Neural cell (in vitro differentiated cells): ENCODE measurements around the gene CAST. TPM values are rescaled to one million over a fixed set of nuclear protein-coding genes. Genes with fewer than 3 reads are reported as not detected.

Source experiments
- H2AFZ ChIP-seq: fragments of 200-600, 300-800 bp; sonication (generic), shearing (Covaris generic); 2 replicates; pipeline ENCODE4 v1.6.0; 2014; ENCODE audit warnings: low read depth, mild to moderate bottlenecking, antibody characterized with exemption, low read length, moderate library complexity
- H3F3A ChIP-seq: fragments of 200-600 bp; shearing (Covaris generic); 2 replicates; pipeline ENCODE4 v1.6.1; 2016; ENCODE audit warnings: mild to moderate bottlenecking, moderate library complexity, mixed read lengths, antibody characterized with exemption, low read length; ENCODE audit not compliant: insufficient read depth, poor library complexity, severe bottlenecking
- H3K27ac ChIP-seq: fragments of 200-600, 300-800 bp; sonication (generic), shearing (Covaris generic); 2 replicates; pipeline ENCODE4 v1.5.1; 2014; ENCODE audit warnings: mild to moderate bottlenecking, low read length, moderate library complexity
- H3K27me3 ChIP-seq: fragments of 300-800, 200-600 bp; sonication (generic), shearing (Covaris generic); 2 replicates; pipeline ENCODE4 v1.6.0; 2014; ENCODE audit warnings: mild to moderate bottlenecking, low read depth, low read length, moderate library complexity; ENCODE audit not compliant: insufficient read depth
- H3K36me3 ChIP-seq: fragments of 300-800, 200-600 bp; sonication (generic), shearing (Covaris generic); 2 replicates; pipeline ENCODE4 v1.5.1; 2014; ENCODE audit warnings: mild to moderate bottlenecking, antibody characterized with exemption, low read length, moderate library complexity; ENCODE audit not compliant: insufficient read depth
- H3K4me2 ChIP-seq: fragments of 300-800, 200-600 bp; sonication (generic), shearing (Covaris generic); 2 replicates; pipeline ENCODE4 v1.6.0; 2014; ENCODE audit warnings: mild to moderate bottlenecking, low read length
- H3K4me3 ChIP-seq: fragments of 300-800, 200-600 bp; sonication (generic), shearing (Covaris generic); 2 replicates; pipeline ENCODE4 v1.5.1; 2014; ENCODE audit warnings: mild to moderate bottlenecking, low read length, moderate library complexity
- H3K79me2 ChIP-seq: fragments of 200-600 bp; shearing (Covaris generic); replicated peaks from 2 replicates; pipeline ENCODE4 v1.6.0; 2014; ENCODE audit warnings: mild to moderate bottlenecking, low read length, moderate library complexity; ENCODE audit not compliant: insufficient read depth
- H3K9ac ChIP-seq: fragments of 300-800, 200-600 bp; sonication (generic), shearing (Covaris generic); 2 replicates; pipeline ENCODE4 v1.6.1; 2016; ENCODE audit warnings: mild to moderate bottlenecking, low read length, mixed read lengths
- H3K9me2 ChIP-seq: fragments of 200-600 bp; shearing (Covaris generic); 2 replicates; pipeline ENCODE4 v1.6.1; 2016; ENCODE audit warnings: mild to moderate bottlenecking, low read length, mixed read lengths; ENCODE audit not compliant: insufficient read depth
- H3K9me3 ChIP-seq: fragments of 200-600, 300-800 bp; sonication (generic), shearing (Covaris generic); 2 replicates; pipeline ENCODE4 v1.6.1; 2016; ENCODE audit warnings: mild to moderate bottlenecking, mixed run types, low read length, moderate library complexity, mixed read lengths
- H4K20me1 ChIP-seq: fragments of 200-600 bp; shearing (Covaris generic); 2 replicates; pipeline ENCODE4 v1.6.1; 2016; ENCODE audit warnings: mild to moderate bottlenecking, mixed run types; ENCODE audit not compliant: insufficient read depth
- CTCF ChIP-seq: fragments of 450-650 bp; IDR thresholded peaks from 2 replicates; pipeline ENCODE4 v1.5.1; 2014; ENCODE audit warnings: antibody characterized with exemption, mild to moderate bottlenecking, moderate library complexity; ENCODE audit not compliant: poor library complexity, severe bottlenecking
- EP300 ChIP-seq: fragments of 450-650 bp; conservative IDR thresholded peaks from 2 replicates; pipeline ENCODE4 v1.6.1; 2014; ENCODE audit warnings: antibody characterized with exemption, mild to moderate bottlenecking, moderate library complexity; ENCODE audit not compliant: poor library complexity, severe bottlenecking
- EZH2 ChIP-seq: fragments of 200-600, 300-800 bp; shearing (Covaris generic), sonication (generic); IDR thresholded peaks from 2 replicates; pipeline ENCODE4 v1.6.1; 2014; ENCODE audit warnings: antibody characterized with exemption, low read length, borderline replicate concordance, mild to moderate bottlenecking; ENCODE audit not compliant: insufficient read depth, poor library complexity, severe bottlenecking
- MXI1 ChIP-seq: fragments of 450-650 bp; conservative IDR thresholded peaks from 2 replicates; pipeline ENCODE4 v1.6.1; 2014; ENCODE audit warnings: antibody characterized with exemption, mild to moderate bottlenecking; ENCODE audit not compliant: poor library complexity, severe bottlenecking
- POLR2AphosphoS5 ChIP-seq: IDR thresholded peaks from 2 replicates; pipeline ENCODE4 v1.6.1; 2012
- RAD21 ChIP-seq: fragments of 450-650 bp; conservative IDR thresholded peaks from 2 replicates; pipeline ENCODE4 v1.6.1; 2014; ENCODE audit warnings: antibody characterized with exemption, mild to moderate bottlenecking, moderate library complexity
- SMC3 ChIP-seq: fragments of 450-650 bp; conservative IDR thresholded peaks from 2 replicates; pipeline ENCODE4 v1.6.1; 2014; ENCODE audit warnings: antibody characterized with exemption, mild to moderate bottlenecking, moderate library complexity; ENCODE audit not compliant: poor library complexity
- TAF1 ChIP-seq: IDR thresholded peaks from 2 replicates; pipeline ENCODE4 v1.6.1; 2012; ENCODE audit warnings: low read depth
- polyA plus RNA-seq: library from polyadenylated mRNA; depleted of rRNA; stranded (reverse); fragments of >200 nt; gene quantifications from 2 replicates; pipeline ENCODE4 v1.2.3, GENCODE V29; 2014
- TF ChIP-seq, protein P1 (sequence below): IDR thresholded peaks from 2 replicates; pipeline ENCODE4 v1.6.1; 2012; ENCODE audit warnings: borderline replicate concordance

The CAST gene
- polyA plus RNA-seq, 1 donor from 2014 or later: 8.4 TPM

DNA sequence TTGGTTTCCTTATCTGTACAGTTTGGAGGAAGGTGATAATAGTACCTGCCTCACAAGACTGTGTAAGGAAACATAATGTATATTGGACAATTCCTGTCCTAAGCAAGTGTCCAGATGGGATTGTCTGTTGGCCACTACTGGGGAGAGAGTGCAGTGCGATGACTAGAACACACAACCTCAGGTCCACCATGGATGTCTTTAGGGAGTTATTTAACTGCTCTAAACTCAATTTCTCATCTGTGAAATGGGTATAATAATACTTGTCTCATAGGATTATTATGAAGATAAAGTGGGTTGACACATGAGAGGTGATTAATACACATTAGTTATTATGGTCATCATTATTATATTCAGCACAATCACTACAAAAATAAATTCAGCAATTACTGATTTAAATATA, 63.1 kb downstream of the CAST start:
- Histone ChIP-seq H3F3A (no peaks in the 10 kb centered on the region), H4K20me1 (no peaks in the 10 kb centered on the region), H3K4me3 (no peak overlapping the region), H3K36me3 (no peaks in the 10 kb centered on the region), H3K4me2 (no peak overlapping the region), H3K27me3 (no peaks in the 10 kb centered on the region), H3K9me2 (no peaks in the 10 kb centered on the region), H3K27ac (no peak overlapping the region), H3K9me3 (no peaks in the 10 kb centered on the region), H2AFZ (no peak overlapping the region), H3K9ac (no peak overlapping the region), H3K79me2 (no peaks in the 10 kb centered on the region)
- no peak for TF ChIP-seq MXI1
- no peak for TF ChIP-seq CTCF
- TF ChIP-seq, protein P1, sequence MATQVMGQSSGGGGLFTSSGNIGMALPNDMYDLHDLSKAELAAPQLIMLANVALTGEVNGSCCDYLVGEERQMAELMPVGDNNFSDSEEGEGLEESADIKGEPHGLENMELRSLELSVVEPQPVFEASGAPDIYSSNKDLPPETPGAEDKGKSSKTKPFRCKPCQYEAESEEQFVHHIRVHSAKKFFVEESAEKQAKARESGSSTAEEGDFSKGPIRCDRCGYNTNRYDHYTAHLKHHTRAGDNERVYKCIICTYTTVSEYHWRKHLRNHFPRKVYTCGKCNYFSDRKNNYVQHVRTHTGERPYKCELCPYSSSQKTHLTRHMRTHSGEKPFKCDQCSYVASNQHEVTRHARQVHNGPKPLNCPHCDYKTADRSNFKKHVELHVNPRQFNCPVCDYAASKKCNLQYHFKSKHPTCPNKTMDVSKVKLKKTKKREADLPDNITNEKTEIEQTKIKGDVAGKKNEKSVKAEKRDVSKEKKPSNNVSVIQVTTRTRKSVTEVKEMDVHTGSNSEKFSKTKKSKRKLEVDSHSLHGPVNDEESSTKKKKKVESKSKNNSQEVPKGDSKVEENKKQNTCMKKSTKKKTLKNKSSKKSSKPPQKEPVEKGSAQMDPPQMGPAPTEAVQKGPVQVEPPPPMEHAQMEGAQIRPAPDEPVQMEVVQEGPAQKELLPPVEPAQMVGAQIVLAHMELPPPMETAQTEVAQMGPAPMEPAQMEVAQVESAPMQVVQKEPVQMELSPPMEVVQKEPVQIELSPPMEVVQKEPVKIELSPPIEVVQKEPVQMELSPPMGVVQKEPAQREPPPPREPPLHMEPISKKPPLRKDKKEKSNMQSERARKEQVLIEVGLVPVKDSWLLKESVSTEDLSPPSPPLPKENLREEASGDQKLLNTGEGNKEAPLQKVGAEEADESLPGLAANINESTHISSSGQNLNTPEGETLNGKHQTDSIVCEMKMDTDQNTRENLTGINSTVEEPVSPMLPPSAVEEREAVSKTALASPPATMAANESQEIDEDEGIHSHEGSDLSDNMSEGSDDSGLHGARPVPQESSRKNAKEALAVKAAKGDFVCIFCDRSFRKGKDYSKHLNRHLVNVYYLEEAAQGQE: no peak
- no peak for TF ChIP-seq EP300
- TF ChIP-seq TAF1: no peak
- no peak for TF ChIP-seq SMC3

- H3K9ac ChIP-seq: no peak overlapping the region
- no peaks in the 10 kb centered on the region for H3K9me3 ChIP-seq
- no peaks in the 10 kb centered on the region for H4K20me1 ChIP-seq
- H3K4me3 ChIP-seq: no peak overlapping the region
- H2AFZ ChIP-seq: no peak overlapping the region
- H3K79me2 ChIP-seq: no peaks in the 10 kb centered on the region
- no peaks in the 10 kb centered on the region for H3K27me3 ChIP-seq
- H3F3A ChIP-seq: no peaks in the 10 kb centered on the region
- no peaks in the 10 kb centered on the region for H3K9me2 ChIP-seq
- no peaks in the 10 kb centered on the region for H3K36me3 ChIP-seq
- TF ChIP-seq SMC3 (no peak), POLR2AphosphoS5 (peak; percentile 65), RAD21 (no peak), CTCF (no peak), EZH2 (no peak), TAF1 (no peak), EP300 (peak; percentile 43), MXI1 (no peak)
- TF ChIP-seq, protein P1: peak; percentile 53
- H3K4me2 ChIP-seq: no peak overlapping the region
- H3K27ac ChIP-seq: no peak overlapping the region
Measured at GRCh38 chr5:96726802-96727201, 64.6 kb downstream of the CAST start.
